ENCODE data around the gene HEY2.

Gene HEY2

GRCh38 chr6:125751334-125751916, 2.0 kb downstream of the HEY2 start:
- Histone ChIP-seq H3K79me2 (ENCODE audit: control insufficient read depth, low read length) (peaks cover 3% of the 10 kb centered on the region; the same call in 1 of the 2 replicates), H3K4me3 (ENCODE audit: low read length) (peak overlapping the region; percentile 24), H3K36me3 (ENCODE audit: control insufficient read depth, low read length) (no peaks in the 10 kb centered on the region; the same call in 1 of the 2 replicates), H3F3A (ENCODE audit: control insufficient read depth, insufficient read depth) (peaks cover 15% of the 10 kb centered on the region), H3K27ac (ENCODE audit: low read depth, low read length) (no peak overlapping the region), H3K4me1 (ENCODE audit: control insufficient read depth, low read length) (peaks cover 46% of the 10 kb centered on the region), H3K4me2 (ENCODE audit: low read length) (peak overlapping the region; percentile 93), H4K20me1 (ENCODE audit: control insufficient read depth, insufficient read depth, low read depth, low read length) (no peaks in the 10 kb centered on the region), H3K27me3 (ENCODE audit: control insufficient read depth, low read length) (peaks cover 56% of the 10 kb centered on the region), H3K9me3 (ENCODE audit: control insufficient read depth, insufficient read depth, low read length) (no peaks in the 10 kb centered on the region), H3K9me2 (replicated peaks; ENCODE audit: control insufficient read depth, low read length) (no peaks in the 10 kb centered on the region)
- TF ChIP-seq, protein P1, sequence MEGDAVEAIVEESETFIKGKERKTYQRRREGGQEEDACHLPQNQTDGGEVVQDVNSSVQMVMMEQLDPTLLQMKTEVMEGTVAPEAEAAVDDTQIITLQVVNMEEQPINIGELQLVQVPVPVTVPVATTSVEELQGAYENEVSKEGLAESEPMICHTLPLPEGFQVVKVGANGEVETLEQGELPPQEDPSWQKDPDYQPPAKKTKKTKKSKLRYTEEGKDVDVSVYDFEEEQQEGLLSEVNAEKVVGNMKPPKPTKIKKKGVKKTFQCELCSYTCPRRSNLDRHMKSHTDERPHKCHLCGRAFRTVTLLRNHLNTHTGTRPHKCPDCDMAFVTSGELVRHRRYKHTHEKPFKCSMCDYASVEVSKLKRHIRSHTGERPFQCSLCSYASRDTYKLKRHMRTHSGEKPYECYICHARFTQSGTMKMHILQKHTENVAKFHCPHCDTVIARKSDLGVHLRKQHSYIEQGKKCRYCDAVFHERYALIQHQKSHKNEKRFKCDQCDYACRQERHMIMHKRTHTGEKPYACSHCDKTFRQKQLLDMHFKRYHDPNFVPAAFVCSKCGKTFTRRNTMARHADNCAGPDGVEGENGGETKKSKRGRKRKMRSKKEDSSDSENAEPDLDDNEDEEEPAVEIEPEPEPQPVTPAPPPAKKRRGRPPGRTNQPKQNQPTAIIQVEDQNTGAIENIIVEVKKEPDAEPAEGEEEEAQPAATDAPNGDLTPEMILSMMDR (IDR thresholded peaks at IDR 0.05; ENCODE audit: low read depth, low read length, poor library complexity, severe bottlenecking): no peak
- no peak for TF ChIP-seq EZH2phosphoT487 (IDR thresholded peaks at IDR 0.05; ENCODE audit: borderline replicate concordance, low read length)

DNA sequence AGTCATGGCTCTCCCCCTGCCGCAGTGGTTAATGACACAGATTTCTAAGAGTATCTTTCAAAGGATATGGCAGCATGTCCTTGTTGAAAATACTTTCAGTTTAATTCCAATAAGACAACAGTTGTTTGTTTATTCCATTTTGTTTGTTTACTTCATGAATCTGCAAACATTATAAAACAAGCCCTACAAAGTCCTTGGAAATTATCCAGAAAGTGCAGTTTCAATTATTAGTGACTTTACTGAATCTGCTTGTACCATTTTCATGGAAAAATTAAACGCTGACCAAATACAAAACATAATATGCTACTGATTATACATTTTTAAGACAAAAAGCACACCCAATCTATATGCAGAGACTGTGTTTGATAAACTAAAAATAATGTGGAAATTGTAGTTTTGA, 3.3 kb downstream of the HEY2 start:
- H3F3A ChIP-seq (ENCODE audit: control insufficient read depth, insufficient read depth): peaks cover 10% of the 10 kb centered on the region
- H3K79me2 ChIP-seq (ENCODE audit: control insufficient read depth, low read length): peaks cover 3% of the 10 kb centered on the region; the same call in 1 of the 2 replicates
- H3K36me3 ChIP-seq (ENCODE audit: control insufficient read depth, low read length): no peaks in the 10 kb centered on the region; the same call in 1 of the 2 replicates
- H3K4me2 ChIP-seq (ENCODE audit: low read length): no peak overlapping the region
- H3K9me2 ChIP-seq (replicated peaks; ENCODE audit: control insufficient read depth, low read length): no peaks in the 10 kb centered on the region
- H4K20me1 ChIP-seq (ENCODE audit: control insufficient read depth, insufficient read depth, low read depth, low read length): no peaks in the 10 kb centered on the region
- TF ChIP-seq, protein P1 (IDR thresholded peaks at IDR 0.05; ENCODE audit: low read depth, low read length, poor library complexity, severe bottlenecking): no peak
- TF ChIP-seq EZH2phosphoT487 (IDR thresholded peaks at IDR 0.05; ENCODE audit: borderline replicate concordance, low read length): no peak
- no peak overlapping the region for H3K27ac ChIP-seq (ENCODE audit: low read depth, low read length)
- H3K4me1 ChIP-seq (ENCODE audit: control insufficient read depth, low read length): peaks cover 32% of the 10 kb centered on the region
- no peak overlapping the region for H3K4me3 ChIP-seq (ENCODE audit: low read length)
- no peaks in the 10 kb centered on the region for H3K9me3 ChIP-seq (ENCODE audit: control insufficient read depth, insufficient read depth, low read length)
- peaks cover 43% of the 10 kb centered on the region for H3K27me3 ChIP-seq (ENCODE audit: control insufficient read depth, low read length)

DNA sequence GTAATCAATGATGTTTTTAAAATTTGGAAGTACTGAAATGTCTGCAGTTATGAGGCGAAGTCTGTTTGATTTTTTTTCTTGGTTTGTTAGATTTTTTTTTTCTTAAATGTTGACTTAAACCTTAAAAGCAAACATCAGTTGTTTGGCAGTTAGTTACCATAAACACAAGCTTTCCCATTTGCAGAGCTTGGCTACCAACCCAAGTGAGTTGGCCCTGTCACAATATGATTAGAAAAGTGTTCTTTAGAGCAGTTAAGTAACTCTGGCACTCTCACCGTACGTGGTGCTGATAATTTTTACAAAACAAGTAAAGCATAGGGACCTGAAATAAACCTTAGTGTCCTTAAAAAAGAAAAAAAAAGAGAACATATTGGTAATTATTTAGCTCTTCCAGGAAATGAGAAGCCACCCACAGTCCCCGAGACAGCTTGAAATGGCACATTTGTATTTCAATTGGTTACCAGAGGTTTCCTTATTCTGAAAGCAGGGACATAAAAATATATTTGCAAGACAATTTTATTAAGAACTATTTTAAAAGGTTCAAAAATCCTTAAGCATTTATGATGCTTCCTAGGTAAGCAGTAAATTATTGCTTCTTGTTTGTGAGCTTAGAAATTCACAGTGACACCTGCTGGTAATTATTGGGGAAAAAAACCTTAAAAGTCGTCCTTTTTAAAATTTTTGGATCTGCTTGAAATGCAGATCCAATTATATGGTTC, 3.9 kb downstream of the HEY2 start:
- TF ChIP-seq, protein P1 (IDR thresholded peaks at IDR 0.05; ENCODE audit: low read depth, low read length, poor library complexity, severe bottlenecking): peak; percentile 52
- TF ChIP-seq EZH2phosphoT487 (IDR thresholded peaks at IDR 0.05; ENCODE audit: borderline replicate concordance, low read length): no peak
- H3K4me2 ChIP-seq (ENCODE audit: low read length): no peak overlapping the region
- no peaks in the 10 kb centered on the region for H3K9me3 ChIP-seq (ENCODE audit: control insufficient read depth, insufficient read depth, low read length)
- no peak overlapping the region for H3K27ac ChIP-seq (ENCODE audit: low read depth, low read length)
- no peaks in the 10 kb centered on the region for H3K9me2 ChIP-seq (replicated peaks; ENCODE audit: control insufficient read depth, low read length)
- H3K79me2 ChIP-seq (ENCODE audit: control insufficient read depth, low read length): peaks cover 3% of the 10 kb centered on the region; the same call in 1 of the 2 replicates
- H3K36me3 ChIP-seq (ENCODE audit: control insufficient read depth, low read length): no peaks in the 10 kb centered on the region; the same call in 1 of the 2 replicates
- H3K4me1 ChIP-seq (ENCODE audit: control insufficient read depth, low read length): peaks cover 27% of the 10 kb centered on the region
- H4K20me1 ChIP-seq (ENCODE audit: control insufficient read depth, insufficient read depth, low read depth, low read length): no peaks in the 10 kb centered on the region
- H3F3A ChIP-seq (ENCODE audit: control insufficient read depth, insufficient read depth): peaks cover 10% of the 10 kb centered on the region
- H3K27me3 ChIP-seq (ENCODE audit: control insufficient read depth, low read length): peaks cover 37% of the 10 kb centered on the region
- no peak overlapping the region for H3K4me3 ChIP-seq (ENCODE audit: low read length)
